Hepatocyte (in vitro differentiated cells): ENCODE measurements around the gene PTPN12. TPM values are rescaled to one million over a fixed set of nuclear protein-coding genes. Genes with fewer than 3 reads are reported as not detected.

Experiments used
- DNase-seq: peaks from one replicate; pipeline ENCODE4 v3.0.0-alpha.2; 2016; ENCODE audit warnings: low spot score
- H2AFZ ChIP-seq: fragments of 200-600 bp; sonication (generic); 2 replicates; pipeline ENCODE4 v1.6.0; 2016; ENCODE audit warnings: antibody characterized with exemption, mild to moderate bottlenecking
- H3K27ac ChIP-seq: fragments of 200-600 bp; sonication (generic); 2 replicates; pipeline ENCODE4 v1.5.1; 2016; ENCODE audit warnings: mild to moderate bottlenecking
- H3K27me3 ChIP-seq: fragments of 200-600 bp; sonication (generic); 2 replicates; pipeline ENCODE4 v1.6.1; 2016
- H3K36me3 ChIP-seq: fragments of 200-600 bp; sonication (generic); replicated peaks from 2 replicates; pipeline ENCODE4 v1.5.1; 2016; ENCODE audit warnings: low read depth; ENCODE audit not compliant: insufficient read depth
- H3K4me1 ChIP-seq: fragments of 200-600 bp; sonication (generic); 2 replicates; pipeline ENCODE4 v1.5.1; 2016; ENCODE audit warnings: mild to moderate bottlenecking, moderate library complexity; ENCODE audit not compliant: insufficient read depth
- H3K4me2 ChIP-seq: fragments of 200-600 bp; sonication (generic); 2 replicates; pipeline ENCODE4 v1.6.0; 2016
- H3K4me3 ChIP-seq: fragments of 200-600 bp; sonication (generic); 2 replicates; pipeline ENCODE4 v1.5.1; 2016; ENCODE audit warnings: mild to moderate bottlenecking
- H3K79me2 ChIP-seq: fragments of 200-600 bp; sonication (generic); 2 replicates; pipeline ENCODE4 v1.6.0; 2017; ENCODE audit warnings: mild to moderate bottlenecking
- H3K9me2 ChIP-seq: fragments of 200-600 bp; sonication (generic); replicated peaks from 2 replicates; pipeline ENCODE4 v1.6.0; 2017; ENCODE audit warnings: mild to moderate bottlenecking; ENCODE audit not compliant: insufficient read depth
- H3K9me3 ChIP-seq: fragments of 200-600 bp; sonication (generic); 2 replicates; pipeline ENCODE4 v1.5.1; 2016; ENCODE audit warnings: low read depth, mild to moderate bottlenecking
- H4K20me1 ChIP-seq: fragments of 200-600 bp; sonication (generic); 2 replicates; pipeline ENCODE4 v1.6.0; 2016; ENCODE audit warnings: mild to moderate bottlenecking; ENCODE audit not compliant: insufficient read depth, poor library complexity, severe bottlenecking
- EZH2 ChIP-seq: fragments of 200-600 bp; sonication (generic); IDR thresholded peaks from 2 replicates; pipeline ENCODE4 v1.6.1; 2016; ENCODE audit warnings: antibody characterized with exemption, mild to moderate bottlenecking, borderline replicate concordance
- EZH2phosphoT487 ChIP-seq: fragments of 200-600 bp; sonication (generic); IDR thresholded peaks from one replicate; pipeline ENCODE4 v1.6.1; 2018; ENCODE audit warnings: antibody characterized with exemption, mild to moderate bottlenecking, low read depth, moderate library complexity; ENCODE audit not compliant: unreplicated experiment, severe bottlenecking
- WGBS: methylation state at CpG from one replicate; pipeline ENCODE4 v1.1.6; 2016; ENCODE audit warnings: low lambda C conversion rate; ENCODE audit errors: missing lambda C conversion rate; 5-methylcytosine and 5-hydroxymethylcytosine counted together
- polyA plus RNA-seq: library from polyadenylated mRNA; unstranded; fragments of >200 nt; fragmentation: Nextera tagmentation; extraction: Ambion mirVana; gene quantifications from 2 replicates; pipeline ENCODE4 v1.2.1, GENCODE V29; 2016
- total RNA-seq: library from RNA; depleted of rRNA; stranded (reverse); fragments of >200 nt; gene quantifications from 2 replicates; pipeline ENCODE4 v1.2.3, GENCODE V29; 2014
- TF ChIP-seq, protein P1 (sequence below): fragments of 200-600 bp; sonication (generic); IDR thresholded peaks from 2 replicates; pipeline ENCODE4 v1.5.1; 2016; ENCODE audit warnings: antibody characterized with exemption, mild to moderate bottlenecking; ENCODE audit not compliant: poor library complexity

Gene PTPN12
- total and polyA plus RNA-seq, 2 experiments from 2014 or later, result 16.4 to 50.5 TPM

DNA sequence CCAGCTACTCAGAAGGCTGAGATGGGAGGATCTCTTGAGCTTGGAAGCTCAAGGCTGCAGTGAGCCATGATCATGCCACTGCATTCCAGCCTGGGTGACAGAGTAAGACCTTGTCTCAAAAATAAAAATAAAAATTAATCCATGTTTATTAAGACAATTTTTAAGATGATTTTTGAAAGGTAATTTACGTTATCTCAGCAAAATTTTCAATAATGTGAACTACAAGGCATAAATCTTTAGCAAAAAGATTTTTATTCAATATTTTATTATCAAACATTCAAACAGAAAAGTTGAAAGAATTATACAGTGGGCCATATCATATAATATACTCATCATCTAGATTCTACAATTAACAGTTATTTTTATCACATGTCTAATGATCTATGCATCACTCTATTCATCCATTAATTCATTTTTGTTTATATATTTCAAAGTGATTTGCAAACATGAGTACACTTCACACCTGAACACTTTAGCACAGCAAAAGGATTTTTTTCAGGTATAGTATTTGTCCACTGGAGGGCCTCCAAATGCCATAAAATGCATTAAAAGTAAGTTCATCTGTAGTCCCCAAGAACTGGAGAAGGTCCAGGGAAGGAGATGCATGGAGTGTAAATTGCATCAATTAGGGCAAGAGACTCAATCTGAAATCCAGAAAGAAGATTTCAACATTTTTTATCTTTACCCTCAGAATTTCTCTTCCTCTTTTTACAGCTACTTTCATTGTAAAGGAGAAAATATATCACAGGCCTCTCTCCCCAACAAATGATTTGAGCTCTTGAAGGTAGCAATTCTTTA, 120.5 kb downstream of the PTPN12 start:
- Histone ChIP-seq H2AFZ (no peak overlapping the region), H3K36me3 (no peaks in the 10 kb centered on the region), H4K20me1 (no peaks in the 10 kb centered on the region), H3K9me3 (no peaks in the 10 kb centered on the region), H3K4me3 (no peak overlapping the region), H3K4me1 (no peaks in the 10 kb centered on the region), H3K9me2 (no peaks in the 10 kb centered on the region), H3K27ac (no peak overlapping the region), H3K79me2 (no peaks in the 10 kb centered on the region), H3K4me2 (no peak overlapping the region), H3K27me3 (no peaks in the 10 kb centered on the region)
- DNase-seq, result peak; percentile 57
- no peak for TF ChIP-seq EZH2phosphoT487
- TF ChIP-seq, protein P1, sequence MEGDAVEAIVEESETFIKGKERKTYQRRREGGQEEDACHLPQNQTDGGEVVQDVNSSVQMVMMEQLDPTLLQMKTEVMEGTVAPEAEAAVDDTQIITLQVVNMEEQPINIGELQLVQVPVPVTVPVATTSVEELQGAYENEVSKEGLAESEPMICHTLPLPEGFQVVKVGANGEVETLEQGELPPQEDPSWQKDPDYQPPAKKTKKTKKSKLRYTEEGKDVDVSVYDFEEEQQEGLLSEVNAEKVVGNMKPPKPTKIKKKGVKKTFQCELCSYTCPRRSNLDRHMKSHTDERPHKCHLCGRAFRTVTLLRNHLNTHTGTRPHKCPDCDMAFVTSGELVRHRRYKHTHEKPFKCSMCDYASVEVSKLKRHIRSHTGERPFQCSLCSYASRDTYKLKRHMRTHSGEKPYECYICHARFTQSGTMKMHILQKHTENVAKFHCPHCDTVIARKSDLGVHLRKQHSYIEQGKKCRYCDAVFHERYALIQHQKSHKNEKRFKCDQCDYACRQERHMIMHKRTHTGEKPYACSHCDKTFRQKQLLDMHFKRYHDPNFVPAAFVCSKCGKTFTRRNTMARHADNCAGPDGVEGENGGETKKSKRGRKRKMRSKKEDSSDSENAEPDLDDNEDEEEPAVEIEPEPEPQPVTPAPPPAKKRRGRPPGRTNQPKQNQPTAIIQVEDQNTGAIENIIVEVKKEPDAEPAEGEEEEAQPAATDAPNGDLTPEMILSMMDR, result peak; percentile 73
- WGBS, result 80% methylated on average over 1 of the region's 1 CpG

DNA sequence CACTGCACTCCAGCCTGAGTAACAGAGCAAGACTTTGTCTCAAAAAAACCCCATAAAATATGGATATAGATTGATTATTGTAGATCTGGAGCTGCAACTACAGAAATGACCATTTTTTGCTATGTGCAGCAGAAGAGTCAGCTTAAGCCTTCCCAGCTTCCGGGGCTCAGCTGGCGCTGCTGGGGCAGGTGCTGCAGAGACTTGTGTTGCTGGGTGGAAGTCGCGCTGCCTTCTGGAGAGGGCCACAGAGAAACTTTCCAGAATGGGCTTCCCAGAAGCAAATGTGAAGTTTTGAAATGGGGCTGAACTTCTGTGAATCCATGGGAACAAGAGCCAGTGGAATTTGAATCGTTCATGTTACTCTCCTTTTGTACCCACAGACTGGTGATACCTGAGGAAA, 121.8 kb downstream of the PTPN12 start:
- Histone ChIP-seq H2AFZ (no peak overlapping the region), H3K36me3 (no peaks in the 10 kb centered on the region), H3K4me1 (no peaks in the 10 kb centered on the region), H3K79me2 (no peaks in the 10 kb centered on the region), H3K27ac (no peak overlapping the region), H4K20me1 (no peaks in the 10 kb centered on the region), H3K9me3 (no peaks in the 10 kb centered on the region), H3K9me2 (no peaks in the 10 kb centered on the region), H3K4me3 (no peak overlapping the region), H3K4me2 (no peak overlapping the region), H3K27me3 (no peaks in the 10 kb centered on the region)
- 95% methylated on average over 5 of the region's 5 CpGs for WGBS
- DNase-seq, result no peak
- no peak for TF ChIP-seq EZH2phosphoT487
- TF ChIP-seq, protein P1, result no peak
- TF ChIP-seq EZH2, result no peak

DNA sequence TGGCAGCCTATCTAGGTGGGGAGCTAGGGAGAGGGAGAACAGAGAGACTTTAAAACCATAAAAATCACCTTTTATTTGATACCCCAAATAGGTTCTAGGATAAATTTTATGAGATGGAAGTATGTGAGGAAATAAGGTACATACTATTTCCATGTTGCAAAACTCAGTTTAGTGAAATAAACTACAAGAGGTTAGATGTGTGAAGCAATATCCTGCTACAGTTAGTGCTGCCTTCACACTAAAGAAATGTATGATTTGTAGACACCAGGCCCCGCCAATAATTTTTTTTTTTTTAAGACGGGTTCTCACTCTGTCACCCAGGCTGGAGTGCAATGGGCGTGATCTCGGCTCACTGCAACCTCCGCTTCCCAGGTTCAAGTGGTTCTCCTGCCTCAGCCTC, 124.7 kb downstream of the PTPN12 start:
- Histone ChIP-seq H3K36me3 (no peaks in the 10 kb centered on the region), H3K4me1 (peaks cover 19% of the 10 kb centered on the region), H3K9me3 (no peaks in the 10 kb centered on the region), H3K4me3 (no peak overlapping the region), H3K27ac (no peak overlapping the region), H3K4me2 (no peak overlapping the region), H3K9me2 (no peaks in the 10 kb centered on the region), H3K79me2 (no peaks in the 10 kb centered on the region), H2AFZ (no peak overlapping the region), H4K20me1 (no peaks in the 10 kb centered on the region), H3K27me3 (no peaks in the 10 kb centered on the region)
- no peak for DNase-seq
- 99% methylated on average over 5 of the region's 5 CpGs for WGBS
- TF ChIP-seq EZH2, result no peak
- TF ChIP-seq, protein P1, result no peak
- no peak for TF ChIP-seq EZH2phosphoT487
